T-helper 2 cell treated with Interferon-gamma antibody and Interleukin-4, amounts not matched to agents 100 ng/mL and 5 ng/mL, for 36 hours (primary cell): ENCODE results near the gene SRSF9. TPM values are rescaled to one million over a fixed set of nuclear protein-coding genes. Genes with fewer than 3 reads are reported as not detected.
"Not testable (repeated sequence)": the region's sequence is repeated elsewhere in the genome, so short reads cannot be mapped to it uniquely, and the experiment has no call there.

Experiments used
- intact Hi-C: fragments of 100-400 bp; cut with micrococcal nuclease; formaldehyde crosslinking; loops from one replicate; pipeline ENCODE4 v1.15.1; 2023
- total RNA-seq: library from RNA; stranded (reverse); gene quantifications from 2 replicates; pipeline ENCODE4 v1.2.3, GENCODE V29; 2022

SRSF9 gene
- total RNA-seq, 1 donor from 2014 or later, result 203 TPM

- intact Hi-C loops, result no loop called here
Observed at GRCh38 chr12:120453060-120453750, 16.3 kb downstream of the SRSF9 start.

- intact Hi-C loops, result not testable (repeated sequence)
Observed at GRCh38 chr12:120452524-120452923, 17.0 kb downstream of the SRSF9 start.

- intact Hi-C loops, result no loop called here
Observed at GRCh38 chr12:120447992-120448391, 21.6 kb downstream of the SRSF9 start.

- intact Hi-C loops, result loop anchor here (1.0 kb wide), 2 partner anchors 9 to 239 kb away; partner anchors contain the start of gene COX6A1
Observed at GRCh38 chr12:120446844-120447178, 22.7 kb downstream of the SRSF9 start.

- intact Hi-C loops, result loop anchor here (1.0 kb wide), 2 partner anchors 8 to 240 kb away; partner anchors contain the start of gene COX6A1
Observed at GRCh38 chr12:120445911-120446843, 23.4 kb downstream of the SRSF9 start, which contains the start of the genes GATC and TRIAP1. Gene GATC, plus strand, starts transcription at chr12:120446444. Its CDS starts 37 bp downstream, at chr12:120446481. Gene TRIAP1, minus strand, starts transcription at chr12:120446384. Its CDS starts 12 bp downstream, at chr12:120446372.

- intact Hi-C loops, result no loop called here
Observed at GRCh38 chr12:120444676-120445075, 24.9 kb downstream of the SRSF9 start.

- intact Hi-C loops, result loop anchor here (2.0 to 10.0 kb wide), 6 partner anchors 57 to 325 kb away; partner anchors contain the start of genes COQ5, DYNLL1, RAB35 and RNU4-1
Observed at GRCh38 chr12:120439646-120440247, 29.8 kb downstream of the SRSF9 start.

- intact Hi-C loops, result loop anchor here (1.0 to 10.0 kb wide), 10 partner anchors 8 to 324 kb away; partner anchors contain the start of genes COQ5, DYNLL1, GATC and POP5
Observed at GRCh38 chr12:120438495-120439198, 30.9 kb downstream of the SRSF9 start.

- intact Hi-C loops, result loop anchor here (1.0 to 10.0 kb wide), 10 partner anchors 8 to 323 kb away; partner anchors contain the start of genes COQ5, DYNLL1, GATC and POP5
Observed at GRCh38 chr12:120437735-120438494, 31.6 kb downstream of the SRSF9 start, which contains the start of gene COX6A1. Gene COX6A1, plus strand, starts transcription at chr12:120438113. Its CDS starts 14 bp downstream, at chr12:120438127.

GRCh38 chr12:120432772-120433525 lies 36.6 kb downstream of the SRSF9 start:
- intact Hi-C loops, result loop anchor here (10.0 kb wide), 1 partner anchor 318 kb away; the partner anchor contains the start of gene RAB35

GRCh38 chr12:120429368-120429767 lies 40.2 kb downstream of the SRSF9 start:
- intact Hi-C loops, result no loop called here

GRCh38 chr12:120428597-120429229 lies 40.8 kb downstream of the SRSF9 start:
- intact Hi-C loops, result no loop called here

GRCh38 chr12:120425797-120426196 lies 43.8 kb downstream of the SRSF9 start:
- intact Hi-C loops, result no loop called here

GRCh38 chr12:120422892-120423456 lies 46.6 kb downstream of the SRSF9 start:
- intact Hi-C loops, result no loop called here

GRCh38 chr12:120421701-120422100 lies 47.8 kb downstream of the SRSF9 start:
- intact Hi-C loops, result no loop called here

GRCh38 chr12:120417917-120418580 lies 51.5 kb downstream of the SRSF9 start:
- intact Hi-C loops, result no loop called here

- intact Hi-C loops, result no loop called here
Observed at GRCh38 chr12:120416490-120417216, 52.9 kb downstream of the SRSF9 start.
